GM12874 (cell line): ENCODE results near the gene PALLD.

Experiments
- CTCF ChIP-seq: IDR thresholded peaks from 2 replicates; pipeline ENCODE4 v1.5.1; 2011; ENCODE audit warnings: low read depth, mild to moderate bottlenecking, control low read depth, low read length, moderate library complexity; ENCODE audit not compliant: insufficient read depth

The PALLD gene

GRCh38 chr4:168847771-168848502, 351.1 kb downstream of the PALLD start:
- TF ChIP-seq CTCF, result no peak

- TF ChIP-seq CTCF, result no peak
Measured at GRCh38 chr4:168849030-168849675, 352.3 kb downstream of the PALLD start.

- TF ChIP-seq CTCF, result no peak
Measured at GRCh38 chr4:168849997-168850396, 353.1 kb downstream of the PALLD start.

- TF ChIP-seq CTCF, result no peak
Measured at GRCh38 chr4:168852387-168852786, 355.5 kb downstream of the PALLD start.

- no peak for TF ChIP-seq CTCF
Measured at GRCh38 chr4:168852933-168853713, 356.3 kb downstream of the PALLD start.

- TF ChIP-seq CTCF, result no peak
Measured at GRCh38 chr4:168853770-168854169, 356.9 kb downstream of the PALLD start.

- no peak for TF ChIP-seq CTCF
Measured at GRCh38 chr4:168854350-168854921, 357.6 kb downstream of the PALLD start.
